Measurements from ENCODE around the gene ACCS. TPM values are rescaled to one million over a fixed set of nuclear protein-coding genes. Genes with fewer than 3 reads are reported as not detected.

The ACCS gene
- total RNA-seq, 4 donors from 2014 or later: 17.7 to 45.8 (median 31.5) TPM

DNA sequence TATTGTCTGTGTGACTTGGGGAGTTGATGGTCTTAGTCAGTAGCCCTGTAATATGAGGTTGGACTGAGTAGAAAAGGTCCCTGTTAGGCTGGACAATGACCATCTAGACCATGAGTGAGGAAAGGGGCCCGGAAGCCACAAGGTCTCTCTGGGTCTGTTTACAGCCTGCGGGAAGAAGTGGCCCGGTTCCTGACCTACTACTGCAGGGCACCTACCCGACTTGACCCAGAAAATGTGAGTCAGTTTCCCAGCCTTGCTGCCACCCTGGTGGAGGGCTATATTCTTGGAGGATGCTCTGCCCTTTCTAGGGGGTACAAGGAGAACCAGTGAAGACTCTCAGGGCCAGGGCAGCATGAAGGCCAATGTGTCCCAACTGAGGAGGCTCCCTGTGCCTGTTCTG is 14.9 kb upstream of the ACCS start:
- Histone ChIP-seq H3K4me1 (no peaks in the 10 kb centered on the region), H3K9me3 (no peaks in the 10 kb centered on the region), H3K36me3 (no peaks in the 10 kb centered on the region), H3K27ac (no peak overlapping the region), H3K4me3 (no peak overlapping the region), H3K27me3 (no peaks in the 10 kb centered on the region)
- no peak for DNase-seq (ENCODE audit: low spot score in 2 of 2)
- TF ChIP-seq EP300 (IDR thresholded peaks at IDR 0.05) (no peak), POLR2A (IDR thresholded peaks at IDR 0.05) (no peak), CTCF (IDR thresholded peaks at IDR 0.05) (no peak)
- WGBS, 2 donors: 87% methylated on average over 4 of the region's 4 CpGs

DNA sequence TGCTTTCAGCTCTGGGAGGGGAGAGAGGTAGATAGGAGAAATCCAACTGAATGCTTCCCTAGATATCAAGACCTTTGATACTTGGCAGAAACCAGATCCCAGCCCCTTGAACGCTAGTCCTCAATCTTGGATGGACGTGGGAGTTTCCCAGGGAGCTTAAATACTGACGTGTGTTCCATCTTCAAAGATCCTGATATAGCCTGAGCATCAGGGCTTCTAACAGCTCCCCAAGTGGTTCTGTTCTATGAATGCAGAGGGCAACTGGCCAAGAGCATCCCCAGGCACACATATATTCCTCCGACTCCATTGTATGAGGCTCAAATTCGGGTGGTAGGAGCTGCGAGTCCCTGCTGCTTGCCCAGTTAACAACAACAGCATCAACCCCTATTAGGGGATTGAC is 8.7 kb upstream of the ACCS start:
- TF ChIP-seq CTCF (IDR thresholded peaks at IDR 0.05) (no peak), EP300 (IDR thresholded peaks at IDR 0.05) (no peak), POLR2A (IDR thresholded peaks at IDR 0.05) (no peak)
- 63% methylated on average over 6 of the region's 6 CpGs for WGBS, 2 donors
- H3K27ac ChIP-seq: no peak overlapping the region
- no peak overlapping the region for H3K4me3 ChIP-seq
- DNase-seq (ENCODE audit: low spot score in 2 of 2): no peak
- no peaks in the 10 kb centered on the region for H3K36me3 ChIP-seq
- H3K9me3 ChIP-seq: no peaks in the 10 kb centered on the region
- no peaks in the 10 kb centered on the region for H3K4me1 ChIP-seq
- no peaks in the 10 kb centered on the region for H3K27me3 ChIP-seq

GRCh38 chr11:44058275-44058674 is 7.8 kb upstream of the ACCS start:
- no peak for DNase-seq (ENCODE audit: low spot score in 2 of 2)
- WGBS, 2 donors: 76 to 87% methylated on average over 6 of the region's 6 CpGs
- no peak overlapping the region for H3K4me3 ChIP-seq
- no peaks in the 10 kb centered on the region for H3K9me3 ChIP-seq
- no peaks in the 10 kb centered on the region for H3K27me3 ChIP-seq
- TF ChIP-seq CTCF (IDR thresholded peaks at IDR 0.05) (no peak), POLR2A (IDR thresholded peaks at IDR 0.05) (no peak), EP300 (IDR thresholded peaks at IDR 0.05) (no peak)
- no peaks in the 10 kb centered on the region for H3K4me1 ChIP-seq
- H3K36me3 ChIP-seq: no peaks in the 10 kb centered on the region
- no peak overlapping the region for H3K27ac ChIP-seq

- H3K4me3 ChIP-seq: peak overlapping the region in 2 of 4 donors; percentile 52 to 87
- DNase-seq (ENCODE audit: low spot score in 2 of 2): no peak
- peak overlapping the region; percentile 87 to 94 (median 92) for H3K27ac ChIP-seq
- H3K27me3 ChIP-seq: no peaks in the 10 kb centered on the region
- H3K36me3 ChIP-seq: peaks cover 0 to 13% (median 0%) of the 10 kb centered on the region in 3 donors
- H3K9me3 ChIP-seq: no peaks in the 10 kb centered on the region
- WGBS, 2 donors: 66 to 75% methylated on average over 4 of the region's 4 CpGs
- no peak for TF ChIP-seq CTCF (IDR thresholded peaks at IDR 0.05)
- TF ChIP-seq POLR2A (IDR thresholded peaks at IDR 0.05): no peak
- no peak for TF ChIP-seq EP300 (IDR thresholded peaks at IDR 0.05)
- H3K4me1 ChIP-seq: peaks cover 0 to 23% (median 5%) of the 10 kb centered on the region in 4 donors
Observed at GRCh38 chr11:44065161-44065661, 859 bp upstream of the ACCS start.

GRCh38 chr11:44066732-44067141 is 667 bp downstream of the ACCS start:
- H3K4me3 ChIP-seq: peak overlapping the region; percentile 52 to 87 (median 75)
- H3K27ac ChIP-seq: peak overlapping the region; percentile 87 to 94 (median 92)
- H3K27me3 ChIP-seq: no peaks in the 10 kb centered on the region
- WGBS, 2 donors: 23 to 31% methylated on average over 10 of the region's 10 CpGs
- DNase-seq (ENCODE audit: low spot score in 2 of 2): no peak
- H3K36me3 ChIP-seq: peaks cover 0 to 28% (median 0%) of the 10 kb centered on the region in 3 donors
- peaks cover 0 to 23% (median 5%) of the 10 kb centered on the region in 4 donors for H3K4me1 ChIP-seq
- H3K9me3 ChIP-seq: no peaks in the 10 kb centered on the region
- no peak for TF ChIP-seq EP300 (IDR thresholded peaks at IDR 0.05)
- TF ChIP-seq CTCF (IDR thresholded peaks at IDR 0.05): no peak
- TF ChIP-seq POLR2A (IDR thresholded peaks at IDR 0.05): no peak

Data from tibial nerve (tissue), 4 donors.